CD14-positive monocyte (primary cell): Measurements from ENCODE around the gene TRABD2B. TPM values are rescaled to one million over a fixed set of nuclear protein-coding genes. Genes with fewer than 3 reads are reported as not detected.

ENCODE experiments used
- DNase-seq, 3 donors: peaks; one replicate each; pipeline ENCODE4 v3.0.0-alpha.2; 2011 to 2022
- H2AFZ ChIP-seq: 2 replicates; pipeline ENCODE4 v1.6.0; 2012; ENCODE audit warnings: mild to moderate bottlenecking, low read depth, low read length, inconsistent platforms; ENCODE audit not compliant: insufficient read depth, poor library complexity, severe bottlenecking
- H3K27ac ChIP-seq, 2 donors: 1 replicate in 1 of 2; 2 replicates in 1 of 2; pipeline ENCODE4 v1.5.1; 2012 to 2013; ENCODE audit warnings: low read length in 2 of 2, control low read depth in 1 of 2, inconsistent platforms in 1 of 2, low read depth in 1 of 2, mild to moderate bottlenecking in 1 of 2
- H3K27me3 ChIP-seq, 2 donors: one replicate each; pipeline versions ENCODE4 v1.6.0 to v1.6.1; 2011 to 2013; ENCODE audit warnings: low read length in 2 of 2; ENCODE audit not compliant: control insufficient read depth in 2 of 2, insufficient read depth in 2 of 2
- H3K36me3 ChIP-seq, 2 donors: replicated peaks in 1 of 2; 1 replicate in 1 of 2; 2 replicates in 1 of 2; pipeline versions ENCODE4 v1.5.1 to v1.6.1; 2012 to 2013; ENCODE audit warnings: low read length in 2 of 2, control low read depth in 1 of 2, inconsistent platforms in 1 of 2, mild to moderate bottlenecking in 1 of 2; ENCODE audit not compliant: insufficient read depth in 2 of 2, control insufficient read depth in 1 of 2
- H3K4me1 ChIP-seq, 2 donors: 1 replicate in 1 of 2; 2 replicates in 1 of 2; pipeline versions ENCODE4 v1.5.1 to v1.6.1; 2012 to 2013; ENCODE audit warnings: low read length in 2 of 2, control low read depth in 1 of 2, inconsistent platforms in 1 of 2, mild to moderate bottlenecking in 1 of 2, moderate library complexity in 1 of 2; ENCODE audit not compliant: insufficient read depth in 2 of 2, control insufficient read depth in 1 of 2
- H3K4me2 ChIP-seq: replicated peaks from 2 replicates; pipeline ENCODE3; 2012; ENCODE audit warnings: low read length, moderate library complexity, mild to moderate bottlenecking; ENCODE audit not compliant: poor library complexity, severe bottlenecking; ENCODE audit errors: extremely low read depth
- H3K4me3 ChIP-seq, 3 experiments: fragments of 200-600 bp in 1 of 3; sonication (generic) in 1 of 3; replicated peaks in 1 of 3; 1 replicate in 2 of 3; 2 replicates in 1 of 3; pipeline ENCODE4 v1.5.1; 2011 to 2013; ENCODE audit warnings: low read length in 3 of 3, mild to moderate bottlenecking in 3 of 3, control low read depth in 2 of 3, low read depth in 2 of 3, inconsistent platforms in 1 of 3, moderate library complexity in 1 of 3
- H3K79me2 ChIP-seq: 2 replicates; pipeline ENCODE4 v1.6.0; 2012; ENCODE audit warnings: mild to moderate bottlenecking, control low read depth, inconsistent platforms, low read length, moderate library complexity; ENCODE audit not compliant: insufficient read depth
- H3K9ac ChIP-seq: 2 replicates; pipeline ENCODE4 v1.6.0; 2017; ENCODE audit warnings: low read length, mild to moderate bottlenecking; ENCODE audit not compliant: insufficient read depth, poor library complexity, severe bottlenecking
- H3K9me3 ChIP-seq, 2 donors: replicated peaks in 1 of 2; 1 replicate in 1 of 2; 2 replicates in 1 of 2; pipeline versions ENCODE4 v1.5.1 to v1.6.1; 2012 to 2013; ENCODE audit warnings: low read length in 2 of 2, control low read depth in 1 of 2; ENCODE audit not compliant: control insufficient read depth in 1 of 2, insufficient read depth in 1 of 2
- H4K20me1 ChIP-seq: 2 replicates; pipeline ENCODE4 v1.6.0; 2012; ENCODE audit warnings: mild to moderate bottlenecking, low read length, control low read depth, moderate library complexity; ENCODE audit not compliant: insufficient read depth
- H3K27ac Mint-ChIP-seq, 7 donors: one replicate each; pipeline ENCODE4 v1.8.0; 2020; ENCODE audit warnings: mild to moderate bottlenecking in 7 of 7, mixed read lengths in 7 of 7, moderate library complexity in 6 of 7, inconsistent platforms in 2 of 7
- H3K27me3 Mint-ChIP-seq, 3 donors: one replicate each; pipeline ENCODE4 v1.8.0; 2021 to 2022; ENCODE audit warnings: low read depth in 3 of 3, mild to moderate bottlenecking in 3 of 3, mixed read lengths in 3 of 3, moderate library complexity in 3 of 3, inconsistent platforms in 1 of 3
- H3K36me3 Mint-ChIP-seq, 2 donors: one replicate each; pipeline ENCODE4 v1.8.0; 2020; ENCODE audit warnings: mixed read lengths in 2 of 2, inconsistent platforms in 1 of 2, mild to moderate bottlenecking in 1 of 2
- H3K4me1 Mint-ChIP-seq: one replicate; pipeline ENCODE4 v1.8.0; 2020; ENCODE audit warnings: mild to moderate bottlenecking, mixed read lengths
- H3K4me3 Mint-ChIP-seq, 2 donors: one replicate each; pipeline ENCODE4 v1.8.0; 2020; ENCODE audit warnings: mild to moderate bottlenecking in 2 of 2, mixed read lengths in 2 of 2, moderate library complexity in 1 of 2
- H3K9me3 Mint-ChIP-seq, 7 donors: one replicate each; pipeline ENCODE4 v1.8.0; 2020 to 2022; ENCODE audit warnings: mixed read lengths in 7 of 7, mild to moderate bottlenecking in 6 of 7, moderate library complexity in 6 of 7, inconsistent platforms in 2 of 7
- CTCF ChIP-seq: fragments of 200-600 bp; IDR thresholded peaks from one replicate; pipeline ENCODE4 v1.8.0; 2022; ENCODE audit warnings: antibody characterized with exemption, mild to moderate bottlenecking
- WGBS: methylation state at CpG from one replicate; pipeline ENCODE4 v1.1.5; 2013; ENCODE audit warnings: missing lambda C conversion rate; ENCODE audit not compliant: insufficient coverage; 5-methylcytosine and 5-hydroxymethylcytosine counted together
- intact Hi-C, 2 donors: fragments of 100-400 bp; cut with micrococcal nuclease; formaldehyde crosslinking; loops; one replicate each; pipeline versions ENCODE4 v1.15.0 to v1.15.1; 2023
- polyA plus RNA-seq, 3 donors: library from polyadenylated mRNA; depleted of rRNA in 1 of 3; unstranded in 2 of 3; stranded (reverse) in 1 of 3; fragments of 300-500 nt in 2 of 3; fragments of >200 nt in 1 of 3; fragmentation: Illumina TruSeq in 2 of 3; gene quantifications; 1 replicate in 2 of 3; 2 replicates in 1 of 3; pipeline ENCODE4 v1.2.3, GENCODE V29; 2012 to 2021

Gene TRABD2B
- polyA plus RNA-seq, 3 donors: not detected

- Histone ChIP-seq H3K4me3 (no peak overlapping the region), H3K36me3 (no peaks in the 10 kb centered on the region), H3K27me3 (no peaks in the 10 kb centered on the region), H3K79me2 (no peaks in the 10 kb centered on the region), H3K4me2 (no peak overlapping the region), H3K4me1 (no peaks in the 10 kb centered on the region), H4K20me1 (no peaks in the 10 kb centered on the region), H2AFZ (no peak overlapping the region), H3K9ac (no peak overlapping the region), H3K9me3 (no peaks in the 10 kb centered on the region), H3K27ac (no peak overlapping the region)
- no peaks in the 10 kb centered on the region for H3K36me3 Mint-ChIP-seq
- intact Hi-C loops: no loop called here
- no peak for TF ChIP-seq CTCF
- H3K4me1 Mint-ChIP-seq: no peaks in the 10 kb centered on the region
- H3K27ac Mint-ChIP-seq: no peak overlapping the region
- peaks cover 0 to 10% (median 6%) of the 10 kb centered on the region in 3 donors for H3K27me3 Mint-ChIP-seq
- no peak overlapping the region for H3K4me3 Mint-ChIP-seq
- 100% methylated on average over 1 of the region's 4 CpGs for WGBS
- H3K9me3 Mint-ChIP-seq: peaks cover 0 to 3% (median 0%) of the 10 kb centered on the region in 7 donors
- no peak for DNase-seq
These were observed 85.3 kb downstream of the TRABD2B start for GRCh38 chr1:47911892-47912291.

GRCh38 chr1:47911424-47911823 is 85.8 kb downstream of the TRABD2B start:
- H3K36me3 Mint-ChIP-seq: no peaks in the 10 kb centered on the region

More at GRCh38 chr1:47911424-47911823, 85.8 kb downstream of the TRABD2B start:
- no peaks in the 10 kb centered on the region for H3K4me1 ChIP-seq
- H3K27me3 ChIP-seq: no peaks in the 10 kb centered on the region
- H3K36me3 ChIP-seq: no peaks in the 10 kb centered on the region
- H3K27ac Mint-ChIP-seq: no peak overlapping the region
- H3K4me3 Mint-ChIP-seq: no peak overlapping the region
- H3K9me3 ChIP-seq: no peaks in the 10 kb centered on the region
- no peak overlapping the region for H3K9ac ChIP-seq
- 97% methylated on average over 9 of the region's 9 CpGs for WGBS
- H3K27me3 Mint-ChIP-seq: peaks cover 0 to 10% (median 6%) of the 10 kb centered on the region in 3 donors
- H3K4me1 Mint-ChIP-seq: no peaks in the 10 kb centered on the region
- H3K9me3 Mint-ChIP-seq: peaks cover 0 to 3% (median 0%) of the 10 kb centered on the region in 7 donors
- H4K20me1 ChIP-seq: no peaks in the 10 kb centered on the region
- no peaks in the 10 kb centered on the region for H3K79me2 ChIP-seq
- DNase-seq: no peak
- no peak overlapping the region for H3K4me3 ChIP-seq
- H3K4me2 ChIP-seq: no peak overlapping the region
- intact Hi-C loops: no loop called here
- H2AFZ ChIP-seq: no peak overlapping the region
- no peak overlapping the region for H3K27ac ChIP-seq
- TF ChIP-seq CTCF: no peak
